Fibroblast of skin of scalp (primary cell): ENCODE data around the gene ARHGEF40.

Experiments used
- DNase-seq: peaks from one replicate; pipeline ENCODE4 v3.0.0-alpha.2; 2013

Gene ARHGEF40

DNA sequence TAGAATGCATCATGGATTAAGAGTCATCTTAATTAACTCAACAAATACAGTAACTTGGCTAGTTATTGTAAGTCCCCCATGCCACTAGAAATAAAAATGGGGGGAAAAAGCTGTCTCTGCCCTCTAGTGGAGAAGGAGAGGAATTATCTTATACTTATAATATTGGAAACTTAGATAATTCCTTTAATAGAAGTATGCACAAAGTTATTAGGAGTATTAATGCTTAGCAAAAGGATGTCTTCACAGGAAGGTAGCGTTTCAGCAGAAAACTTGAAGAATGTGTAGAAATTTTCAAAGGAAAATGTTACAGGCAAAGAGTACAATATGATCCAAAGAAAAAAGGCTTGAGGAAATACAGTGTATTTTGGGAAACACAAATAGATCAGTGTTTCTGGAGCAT is 65.9 kb downstream of the ARHGEF40 start:
- peak; percentile 20 for DNase-seq
